Muscle layer of colon (tissue), 2 donors: Measurements from ENCODE around the gene AP1S1.

Source experiments
- H3K27ac ChIP-seq: one replicate; pipeline ENCODE4 v1.7.0; 2013; ENCODE audit warnings: low read depth, mild to moderate bottlenecking, low read length, moderate library complexity
- H3K27me3 ChIP-seq, 2 donors: one replicate each; pipeline ENCODE4 v1.7.0; 2013; ENCODE audit warnings: low read length in 2 of 2, mild to moderate bottlenecking in 2 of 2; ENCODE audit not compliant: insufficient read depth in 2 of 2, control insufficient read depth in 1 of 2
- H3K36me3 ChIP-seq: one replicate; pipeline ENCODE4 v1.7.0; 2013; ENCODE audit warnings: mild to moderate bottlenecking, low read length; ENCODE audit not compliant: insufficient read depth
- H3K4me1 ChIP-seq: one replicate; pipeline ENCODE4 v1.7.0; 2013; ENCODE audit warnings: mild to moderate bottlenecking, low read length; ENCODE audit not compliant: insufficient read depth
- H3K4me3 ChIP-seq, 2 donors: one replicate each; pipeline ENCODE4 v1.7.0; 2013; ENCODE audit warnings: low read length in 2 of 2, low read depth in 1 of 2, mild to moderate bottlenecking in 1 of 2, moderate library complexity in 1 of 2
- H3K9ac ChIP-seq: one replicate; pipeline ENCODE4 v1.7.0; 2013; ENCODE audit warnings: low read length
- H3K9me3 ChIP-seq: one replicate; pipeline ENCODE4 v1.7.0; 2013; ENCODE audit warnings: mild to moderate bottlenecking, low read length
- donor health status: abdominal sarcoma.
- donor health status: Adenocarcinoma of cecum.

Gene AP1S1

DNA sequence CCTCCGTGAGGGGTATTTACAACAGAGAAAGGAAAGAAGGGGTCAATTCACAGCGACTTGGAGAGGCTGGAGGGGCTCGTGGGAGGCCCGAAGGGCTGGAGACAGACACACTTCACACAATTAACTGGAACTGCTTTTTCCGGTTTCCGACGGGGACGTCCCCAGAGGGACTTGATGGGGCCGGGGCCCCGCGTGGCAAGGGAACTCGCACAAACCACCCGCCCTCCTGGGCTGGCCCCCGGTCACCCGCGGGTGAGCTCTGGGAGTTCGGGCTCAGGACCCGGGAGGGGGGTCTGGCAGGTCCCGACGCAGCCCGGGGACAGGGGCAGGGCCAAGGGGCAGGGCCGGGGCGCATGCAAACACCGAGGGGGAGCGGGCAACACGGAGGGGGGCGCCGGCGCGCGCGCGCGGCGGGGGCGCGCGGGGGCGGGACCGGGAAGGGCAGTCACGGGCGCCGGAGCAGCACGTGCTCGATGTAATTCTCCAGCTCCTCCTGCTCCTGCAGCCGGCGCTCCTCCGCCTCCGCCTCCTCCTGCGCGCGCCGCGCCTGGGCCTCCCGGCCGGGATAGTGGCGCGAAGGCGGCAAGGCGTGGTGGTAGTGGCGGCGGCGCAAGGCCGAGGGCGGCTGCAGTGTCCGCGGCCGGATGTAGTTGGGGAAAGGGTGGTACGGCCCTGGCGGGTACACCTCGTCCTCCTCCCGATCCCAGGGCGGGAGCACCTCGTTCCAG is 8.4 kb downstream of the AP1S1 start:
- Histone ChIP-seq H3K9ac (no peak overlapping the region), H3K4me1 (peaks cover 11% of the 10 kb centered on the region), H3K27ac (no peak overlapping the region), H3K27me3 (peaks cover 31 to 60% of the 10 kb centered on the region in 2 donors), H3K36me3 (peaks cover 16% of the 10 kb centered on the region), H3K9me3 (no peaks in the 10 kb centered on the region), H3K4me3 (no peak overlapping the region)

DNA sequence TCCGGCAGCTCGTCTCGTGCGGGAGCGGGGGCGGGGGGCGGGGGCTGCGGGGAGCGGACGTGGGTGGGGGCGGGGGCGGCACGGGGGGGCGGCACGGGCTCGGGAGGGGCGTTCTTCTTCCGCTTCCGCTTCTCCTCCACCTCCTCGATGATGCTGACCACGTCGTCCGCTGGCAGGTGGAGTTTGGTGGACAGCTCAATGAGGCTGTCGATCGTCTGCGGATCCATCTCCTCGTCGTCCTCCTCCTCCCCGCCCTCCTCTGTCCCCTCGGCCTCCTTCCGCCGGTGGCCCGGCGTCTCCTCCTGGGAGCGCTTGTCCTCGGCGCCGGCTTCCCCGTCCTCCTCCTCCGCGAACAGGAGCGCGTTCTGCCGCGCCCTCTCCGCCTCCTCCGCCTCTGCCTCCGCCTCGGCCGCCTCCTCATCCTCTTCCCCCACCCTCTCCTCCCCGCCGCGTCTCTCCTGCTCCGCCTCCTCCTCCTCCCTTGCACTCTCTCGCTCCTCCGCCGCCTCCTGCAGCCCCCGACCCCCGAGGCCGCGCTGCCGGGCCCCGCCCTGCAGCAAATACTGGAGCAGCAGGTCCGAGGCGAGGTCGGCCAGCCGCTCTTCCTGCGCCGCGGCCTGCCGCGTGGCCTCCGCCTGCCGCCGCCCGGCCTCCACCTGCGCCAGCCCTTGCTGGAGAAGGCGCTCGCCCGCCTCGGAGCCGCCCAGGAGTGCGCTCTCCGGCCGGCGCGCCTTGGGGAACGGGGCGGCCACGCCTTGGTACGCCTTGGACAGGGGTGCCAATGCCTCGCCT is 9.2 kb downstream of the AP1S1 start:
- H3K36me3 ChIP-seq, result peaks cover 9% of the 10 kb centered on the region
- peaks cover 39 to 68% of the 10 kb centered on the region in 2 donors for H3K27me3 ChIP-seq
- H3K27ac ChIP-seq, result no peak overlapping the region
- H3K9me3 ChIP-seq, result no peaks in the 10 kb centered on the region
- H3K4me3 ChIP-seq, result no peak overlapping the region
- peaks cover 11% of the 10 kb centered on the region for H3K4me1 ChIP-seq
- H3K9ac ChIP-seq, result no peak overlapping the region

DNA sequence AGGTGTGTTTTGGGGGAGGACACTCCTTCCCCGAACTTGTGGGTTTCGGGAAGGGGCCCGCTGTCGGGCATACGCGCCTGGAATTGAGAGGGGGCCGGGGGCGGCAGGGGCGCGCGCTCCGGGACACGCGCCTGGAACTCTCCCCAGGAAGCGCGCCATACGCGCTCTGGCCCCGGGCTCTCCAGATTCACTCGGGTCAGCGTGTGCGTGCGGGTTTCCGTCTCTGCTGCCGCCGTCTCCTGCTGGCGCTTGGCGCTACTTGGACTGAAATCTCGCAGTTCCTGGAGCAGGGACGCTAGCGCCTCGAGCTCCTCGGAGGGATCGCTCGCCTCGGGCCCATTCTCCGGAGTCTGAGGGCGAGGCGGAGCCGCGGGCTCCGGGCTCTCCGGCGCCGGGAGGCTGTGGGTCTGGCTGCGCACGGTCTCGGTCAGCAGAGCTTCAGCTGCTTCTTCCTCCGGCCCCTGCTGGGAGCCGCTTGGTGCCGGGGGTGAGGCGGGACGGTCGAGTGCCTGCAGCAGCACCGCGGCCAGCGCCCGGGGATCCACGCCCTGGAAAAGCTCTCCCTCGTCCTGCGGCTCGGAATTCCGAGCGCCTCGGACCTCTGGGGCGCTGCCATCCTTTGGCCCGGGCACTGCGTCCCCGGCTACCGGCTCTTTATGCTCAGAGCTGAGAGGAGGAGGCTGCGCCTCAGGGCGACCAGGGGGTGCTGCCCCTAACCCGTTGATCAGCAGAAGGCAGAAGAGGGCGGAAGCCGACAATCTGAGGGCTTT is 10.0 kb downstream of the AP1S1 start:
- peaks cover 9% of the 10 kb centered on the region for H3K36me3 ChIP-seq
- peaks cover 11% of the 10 kb centered on the region for H3K4me1 ChIP-seq
- no peaks in the 10 kb centered on the region for H3K9me3 ChIP-seq
- H3K27me3 ChIP-seq, result peaks cover 47 to 76% of the 10 kb centered on the region in 2 donors
- no peak overlapping the region for H3K4me3 ChIP-seq
- H3K9ac ChIP-seq, result no peak overlapping the region
- no peak overlapping the region for H3K27ac ChIP-seq

DNA sequence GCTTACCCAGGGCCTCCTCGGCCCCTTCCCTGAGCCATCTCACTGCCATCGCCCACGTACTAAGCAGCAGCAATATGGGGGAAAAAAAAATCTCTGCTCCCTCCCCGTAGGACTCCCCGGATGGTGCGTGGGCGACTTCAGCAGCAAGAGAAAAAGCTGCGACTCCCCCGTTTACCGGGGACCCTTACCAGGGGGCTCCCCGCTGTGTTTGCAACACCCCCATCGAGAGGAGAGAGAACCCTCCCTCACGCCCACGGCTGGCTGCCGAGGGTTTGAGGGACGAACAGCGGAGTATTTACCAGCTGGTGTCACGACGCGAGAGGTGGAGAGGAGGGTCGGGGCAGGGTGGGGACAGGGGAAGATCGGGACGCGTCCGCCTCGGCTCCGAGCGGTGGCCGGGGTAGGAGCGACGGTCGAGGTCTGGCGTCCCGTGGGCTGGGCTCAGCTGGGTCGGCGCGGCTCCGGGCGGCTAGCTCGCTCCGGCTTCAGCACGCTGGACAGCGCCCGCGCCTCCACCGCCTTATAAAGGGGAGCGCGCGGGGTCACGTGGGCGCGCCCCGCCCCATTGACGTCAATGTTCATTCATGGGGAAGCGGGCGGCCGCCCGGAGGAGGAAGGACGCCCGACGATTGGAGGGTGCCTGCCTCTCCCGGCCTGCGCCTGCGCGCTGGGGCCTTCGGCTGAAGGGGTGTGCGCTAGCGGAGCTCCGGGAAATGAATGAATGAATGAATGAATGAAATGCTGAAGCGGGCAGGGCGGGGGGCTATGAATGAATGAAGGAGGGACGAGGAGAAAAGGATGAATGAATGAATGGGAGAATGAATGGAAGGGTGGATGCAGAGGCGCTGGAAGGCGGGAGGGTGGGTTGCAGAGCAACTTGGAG is 11.0 kb downstream of the AP1S1 start, which contains the start of gene VGF:
Gene VGF, minus strand, starts transcription at position 495 of the 883 bp plus-strand sequence. CDS start 726 bp downstream, outside the sequence.
- no peak within 1 kb of the TSS for H3K9ac ChIP-seq
- peaks cover 57 to 86% of the 10 kb centered on the region in 2 donors for H3K27me3 ChIP-seq
- H3K27ac ChIP-seq, result no peak within 1 kb of the TSS
- H3K4me3 ChIP-seq, result no peak within 1 kb of the TSS
- H3K4me1 ChIP-seq, result peaks cover 11% of the 10 kb centered on the region
- no peaks in the 10 kb centered on the region for H3K9me3 ChIP-seq
- H3K36me3 ChIP-seq, result peaks cover 4% of the 10 kb centered on the region

DNA sequence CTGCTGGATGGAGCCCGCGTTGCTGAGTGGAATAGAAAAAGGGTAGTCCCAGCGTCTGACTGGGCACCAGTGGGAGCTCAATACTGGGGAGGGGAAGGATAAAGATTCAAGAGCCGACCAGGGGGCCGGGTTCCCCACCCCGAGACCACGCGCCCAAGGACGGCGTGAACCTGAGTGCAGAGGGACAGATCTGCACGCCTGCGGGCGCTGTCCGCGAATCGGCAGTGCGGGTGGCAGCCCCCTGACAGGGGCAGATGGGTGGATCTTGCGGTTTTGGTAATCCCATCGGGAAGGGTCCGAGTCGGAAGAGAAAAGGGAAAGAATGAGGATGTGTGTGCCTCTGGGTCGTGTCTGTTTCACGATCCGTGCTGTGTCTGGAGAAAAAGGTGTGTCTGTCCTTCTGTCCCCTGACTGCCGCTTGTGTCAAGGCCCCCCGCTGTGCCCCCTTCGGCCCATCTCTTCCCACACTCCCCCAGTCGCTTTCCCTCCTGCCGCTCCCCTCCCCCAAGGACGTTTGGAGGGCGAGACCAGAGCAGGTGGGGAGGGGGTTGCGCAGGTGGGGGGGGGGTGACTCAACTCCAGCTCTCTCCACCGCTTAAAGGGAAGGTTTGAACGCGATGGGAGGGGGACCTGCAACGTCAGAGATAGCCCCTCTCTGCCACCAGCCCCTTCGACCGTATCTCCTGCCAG is 11.8 kb downstream of the AP1S1 start:
- Histone ChIP-seq H3K27me3 (peaks cover 64 to 93% of the 10 kb centered on the region in 2 donors), H3K36me3 (peaks cover 4% of the 10 kb centered on the region), H3K27ac (no peak overlapping the region), H3K4me1 (peaks cover 11% of the 10 kb centered on the region), H3K9me3 (no peaks in the 10 kb centered on the region), H3K9ac (no peak overlapping the region), H3K4me3 (no peak overlapping the region)

DNA sequence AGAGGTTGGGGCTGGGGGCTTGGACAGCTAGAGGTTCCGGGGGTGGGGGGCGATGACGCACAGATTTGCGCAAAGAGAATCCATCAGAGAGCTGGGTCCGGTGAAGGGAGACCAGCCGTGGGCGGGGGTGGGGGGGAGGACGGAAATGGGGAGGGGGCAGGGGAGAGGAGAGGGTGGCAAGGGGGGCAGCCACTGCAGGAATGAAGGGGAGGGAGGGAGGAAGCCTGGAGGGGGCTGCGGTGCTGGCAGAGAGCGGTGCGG is 12.3 kb downstream of the AP1S1 start:
- H3K9me3 ChIP-seq, result no peaks in the 10 kb centered on the region
- no peak overlapping the region for H3K9ac ChIP-seq
- peaks cover 69 to 98% of the 10 kb centered on the region in 2 donors for H3K27me3 ChIP-seq
- H3K4me1 ChIP-seq, result peaks cover 11% of the 10 kb centered on the region
- H3K36me3 ChIP-seq, result no peaks in the 10 kb centered on the region
- no peak overlapping the region for H3K27ac ChIP-seq
- no peak overlapping the region for H3K4me3 ChIP-seq

DNA sequence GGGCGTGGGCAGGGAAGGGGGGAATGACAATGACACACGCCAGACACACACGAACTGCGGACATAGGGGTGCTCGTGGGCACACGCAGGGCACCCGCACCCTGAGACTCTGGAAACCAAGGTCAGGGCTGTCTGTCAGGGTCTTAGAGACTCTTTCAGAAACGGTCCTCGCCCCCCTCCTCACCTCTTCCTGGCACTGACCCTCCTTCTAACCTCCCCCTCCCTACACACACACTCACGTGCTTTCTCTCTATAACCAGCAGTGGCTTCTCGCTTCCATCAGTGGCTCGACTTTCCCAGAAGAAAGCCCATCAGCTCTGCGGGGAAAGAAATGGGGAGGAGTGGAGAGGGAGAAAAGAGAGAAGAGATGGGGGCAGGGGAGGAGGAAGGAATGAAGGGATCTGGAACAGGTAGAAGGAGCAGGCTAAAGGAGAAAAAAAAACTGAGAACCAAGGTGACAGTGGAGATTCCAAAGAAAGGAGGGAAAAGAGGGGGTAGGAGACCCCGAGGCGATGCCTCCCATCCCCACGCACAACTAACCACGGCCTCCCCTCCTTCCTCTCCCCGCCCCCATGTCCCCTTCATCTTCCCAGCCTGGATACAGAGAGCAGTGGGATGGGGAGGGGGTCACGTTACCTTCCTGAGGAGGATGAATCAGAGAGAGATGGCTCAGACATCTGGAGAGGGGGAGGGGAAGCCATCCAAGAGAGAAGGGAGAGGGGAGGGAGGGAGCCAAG is 12.8 kb downstream of the AP1S1 start:
- H3K9ac ChIP-seq, result no peak overlapping the region
- H3K27me3 ChIP-seq, result peaks cover 71 to 98% of the 10 kb centered on the region in 2 donors

DNA sequence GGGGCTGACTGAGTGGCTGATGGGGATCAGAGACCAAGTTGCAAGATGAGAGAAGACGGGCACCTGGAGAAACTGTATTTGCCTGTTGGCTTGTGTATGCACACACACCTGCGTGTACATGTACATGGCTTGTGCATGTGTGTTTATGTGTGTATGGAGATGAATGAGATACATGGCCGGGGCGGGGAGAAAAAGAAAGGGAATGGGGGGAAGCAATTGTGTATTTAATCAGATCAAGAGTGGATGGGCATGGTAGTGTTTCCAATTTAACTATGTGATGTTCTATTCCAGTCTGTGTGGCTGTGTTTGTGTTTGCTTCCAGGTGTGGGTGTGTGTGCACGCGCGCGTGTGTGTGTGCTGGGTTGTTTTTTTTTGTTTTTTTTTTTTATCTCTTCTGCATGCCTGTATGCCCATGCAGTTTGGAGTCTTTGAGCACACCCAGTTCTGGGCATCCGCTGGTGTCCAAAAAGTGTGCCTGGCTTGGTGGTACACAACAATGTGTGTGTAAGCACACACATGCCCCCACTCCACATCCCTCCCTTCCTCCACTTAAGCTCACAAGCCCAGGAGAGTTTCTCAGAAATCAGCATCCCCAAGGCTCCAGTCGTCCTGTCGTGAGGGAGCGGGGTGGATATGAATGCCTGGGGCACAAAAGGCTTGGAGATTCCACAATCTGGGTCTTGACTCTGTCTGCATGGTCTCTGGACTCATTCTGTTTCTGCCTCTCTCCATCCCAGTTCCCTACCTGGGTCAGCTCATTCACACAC is 13.6 kb downstream of the AP1S1 start:
- Histone ChIP-seq H3K4me3 (no peak overlapping the region), H3K9me3 (no peaks in the 10 kb centered on the region), H3K9ac (no peak overlapping the region), H3K36me3 (no peaks in the 10 kb centered on the region), H3K27ac (no peak overlapping the region), H3K27me3 (peaks cover 70 to 98% of the 10 kb centered on the region in 2 donors), H3K4me1 (peaks cover 11% of the 10 kb centered on the region)

More for the DNA sequence above, 12.8 kb downstream of the AP1S1 start:
- H3K36me3 ChIP-seq, result no peaks in the 10 kb centered on the region
- no peak overlapping the region for H3K4me3 ChIP-seq
- no peak overlapping the region for H3K27ac ChIP-seq
- no peaks in the 10 kb centered on the region for H3K9me3 ChIP-seq
- peaks cover 11% of the 10 kb centered on the region for H3K4me1 ChIP-seq

DNA sequence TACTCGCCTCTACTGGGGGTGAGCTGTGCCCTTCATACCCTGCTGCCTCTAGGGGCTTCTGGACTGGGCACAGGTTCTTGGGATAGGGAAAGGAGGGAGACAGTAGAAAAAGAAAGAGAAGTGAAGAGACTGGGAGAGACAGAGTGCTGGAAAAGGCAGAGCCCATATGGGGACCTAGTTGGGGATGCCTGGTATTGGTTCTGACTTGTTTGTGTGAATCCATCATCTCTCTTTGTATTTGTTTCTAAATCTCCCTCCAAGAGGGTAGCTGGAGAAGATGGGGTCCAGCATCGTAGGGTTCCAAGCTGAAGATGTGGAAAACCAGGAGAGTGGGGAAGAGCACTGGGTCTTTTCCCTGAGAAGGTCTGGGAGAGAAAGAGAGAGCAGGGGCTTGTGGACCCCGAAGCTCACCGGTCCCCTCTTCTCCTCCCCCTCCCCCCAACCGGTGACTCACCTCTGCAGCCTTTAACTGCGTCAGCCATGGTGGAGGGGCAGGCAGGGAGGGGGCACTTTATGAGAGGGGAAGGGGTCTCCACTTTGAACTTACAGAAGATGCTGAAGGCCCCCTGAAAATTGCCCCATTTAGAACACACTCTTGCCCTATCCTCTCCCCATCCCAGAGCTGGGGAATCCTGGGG is 14.3 kb downstream of the AP1S1 start:
- no peaks in the 10 kb centered on the region for H3K9me3 ChIP-seq
- H3K27me3 ChIP-seq, result peaks cover 75 to 99% of the 10 kb centered on the region in 2 donors
- no peak overlapping the region for H3K27ac ChIP-seq
- no peak overlapping the region for H3K4me3 ChIP-seq
- no peaks in the 10 kb centered on the region for H3K36me3 ChIP-seq
- H3K9ac ChIP-seq, result no peak overlapping the region
- H3K4me1 ChIP-seq, result peaks cover 17% of the 10 kb centered on the region
